ENCODE results near the gene VGLL4.

DNA sequence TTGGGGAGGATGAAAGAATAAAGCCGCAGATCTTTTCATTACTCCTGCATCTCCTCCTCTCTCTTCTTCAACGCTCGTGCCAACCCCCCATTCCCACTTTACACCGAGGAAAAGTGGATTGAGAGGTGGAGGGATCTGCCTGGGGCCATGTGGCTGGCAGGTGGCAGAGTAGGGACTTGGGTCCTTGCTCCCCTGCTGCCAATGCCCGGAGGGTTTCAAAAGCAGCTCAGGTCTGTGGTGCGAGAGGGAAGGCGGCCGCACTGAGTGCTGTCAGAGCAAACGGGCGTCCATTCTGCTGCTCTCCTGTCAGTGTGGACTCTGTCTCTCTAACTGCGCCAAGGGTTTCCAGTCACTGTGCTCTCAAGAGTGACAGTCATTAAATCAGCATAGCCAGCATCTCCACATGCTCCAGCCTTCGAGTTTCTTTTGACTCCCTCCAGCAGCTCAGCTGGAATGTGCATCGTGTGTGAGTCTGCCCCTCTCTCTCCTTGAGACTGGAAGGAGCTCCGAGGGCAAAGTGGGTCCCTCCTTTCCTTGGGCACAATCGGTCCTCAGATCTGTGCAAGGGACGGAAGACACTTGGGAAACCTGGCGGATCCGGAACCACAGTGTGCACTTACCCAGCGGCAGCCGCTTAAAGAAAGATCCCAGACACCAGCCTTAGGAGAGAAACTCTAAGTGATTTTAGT, 68.6 kb downstream of the VGLL4 start:
- TF ChIP-seq CTCF (conservative IDR thresholded peaks at IDR 0.05 in 1 of 2, IDR thresholded peaks at IDR 0.05 in 1 of 2; ENCODE audit: extremely low read depth in 1 of 2, insufficient read depth in 1 of 2, low read depth in 1 of 2, low read length in 2 of 2) (no peak), EZH2 (IDR thresholded peaks at IDR 0.05; ENCODE audit: borderline replicate concordance, low read length) (no peak)

Measured in mammary epithelial cell (primary cell).